GM23338 (cell line): ENCODE data around the gene OLA1. TPM values are rescaled to one million over a fixed set of nuclear protein-coding genes. Genes with fewer than 3 reads are reported as not detected.

ENCODE experiments used
- ATAC-seq: fragments of 200-7000 bp; cut with Tn5 transposase; 3 replicates; pipeline ENCODE4 v1.9.1; 2020
- DNase-seq: peaks from one replicate; pipeline ENCODE4 v3.0.0-alpha.2; 2015; ENCODE audit warnings: low spot score
- H2AFZ ChIP-seq: fragments of 200-600 bp; sonication (generic); 2 replicates; pipeline ENCODE4 v1.8.0; 2016; ENCODE audit warnings: antibody characterized with exemption, mild to moderate bottlenecking, moderate library complexity
- H3F3A ChIP-seq: fragments of 200-600 bp; sonication (generic); replicated peaks from 2 replicates; pipeline ENCODE4 v1.8.0; 2017; ENCODE audit warnings: antibody characterized with exemption, mixed run types, low read depth
- H3K27ac ChIP-seq: fragments of 200-600 bp; sonication (generic); 2 replicates; pipeline ENCODE4 v1.6.1; 2016; ENCODE audit warnings: low read depth
- H3K27me3 ChIP-seq: fragments of 200-600 bp; sonication (generic); 2 replicates; pipeline ENCODE4 v1.8.0; 2016; ENCODE audit warnings: mild to moderate bottlenecking, mixed run types, moderate library complexity; ENCODE audit not compliant: insufficient read depth
- H3K36me3 ChIP-seq: fragments of 200-600 bp; sonication (generic); 2 replicates; pipeline ENCODE4 v1.8.0; 2016; ENCODE audit warnings: mild to moderate bottlenecking; ENCODE audit not compliant: insufficient read depth
- H3K4me1 ChIP-seq: fragments of 200-600 bp; sonication (generic); 2 replicates; pipeline ENCODE4 v1.8.0; 2016; ENCODE audit warnings: mild to moderate bottlenecking, moderate library complexity; ENCODE audit not compliant: insufficient read depth
- H3K4me2 ChIP-seq: fragments of 200-600 bp; sonication (generic); 2 replicates; pipeline ENCODE4 v1.7.1; 2017; ENCODE audit warnings: mixed run types
- H3K4me3 ChIP-seq: fragments of 200-600 bp; sonication (generic); 2 replicates; pipeline ENCODE4 v1.6.1; 2016; ENCODE audit warnings: mixed run types
- H3K79me2 ChIP-seq: fragments of 200-600 bp; sonication (generic); replicated peaks from 2 replicates; pipeline ENCODE4 v1.8.0; 2017; ENCODE audit warnings: mild to moderate bottlenecking; ENCODE audit not compliant: insufficient read depth
- H3K9me2 ChIP-seq: fragments of 200-600 bp; sonication (generic); 2 replicates; pipeline ENCODE4 v1.8.0; 2017; ENCODE audit not compliant: insufficient read depth
- H4K20me1 ChIP-seq: fragments of 200-600 bp; sonication (generic); replicated peaks from 2 replicates; pipeline ENCODE4 v1.8.0; 2017; ENCODE audit warnings: mild to moderate bottlenecking; ENCODE audit not compliant: insufficient read depth
- H3K27ac Mint-ChIP-seq: 2 replicates; pipeline ENCODE4 v1.8.0; 2020; ENCODE audit warnings: inconsistent platforms, mild to moderate bottlenecking, moderate library complexity, mixed read lengths
- H3K27me3 Mint-ChIP-seq: 3 replicates; pipeline ENCODE4 v1.8.0; 2022; ENCODE audit warnings: low read depth, mild to moderate bottlenecking, moderate library complexity, mixed read lengths, inconsistent platforms; ENCODE audit not compliant: insufficient read depth, poor library complexity
- H3K36me3 Mint-ChIP-seq: 3 replicates; pipeline ENCODE4 v1.8.0; 2021; ENCODE audit warnings: low read depth, mild to moderate bottlenecking, inconsistent platforms, moderate library complexity, mixed read lengths
- H3K4me1 Mint-ChIP-seq: 3 replicates; pipeline ENCODE4 v1.8.0; 2020; ENCODE audit warnings: mild to moderate bottlenecking, inconsistent platforms, mixed read lengths
- H3K4me3 Mint-ChIP-seq: 3 replicates; pipeline ENCODE4 v1.8.0; 2021; ENCODE audit warnings: moderate library complexity, mild to moderate bottlenecking, inconsistent platforms, mixed read lengths
- H3K9me3 Mint-ChIP-seq: 3 replicates; pipeline ENCODE4 v1.8.0; 2020; ENCODE audit warnings: moderate library complexity, mild to moderate bottlenecking, inconsistent platforms, mixed read lengths
- CREB1 ChIP-seq: fragments of 250-450 bp; sonication (Bioruptor Pico); IDR thresholded peaks from 2 replicates; pipeline ENCODE4 v1.5.0; 2020; ENCODE audit warnings: low read depth, mild to moderate bottlenecking, moderate library complexity
- CTCF ChIP-seq, 2 experiments: fragments of 200-600 bp in 1 of 2; sonication (generic) in 1 of 2; conservative IDR thresholded peaks; 2 replicates each; pipeline versions ENCODE4 v1.5.1 to v1.6.1; 2016 to 2017; ENCODE audit warnings: antibody characterized with exemption in 2 of 2, low read depth in 2 of 2, mild to moderate bottlenecking in 2 of 2, moderate library complexity in 1 of 2
- ETS1 ChIP-seq: IDR thresholded peaks from 2 replicates; pipeline ENCODE4 v1.6.1; 2016; ENCODE audit warnings: antibody characterized with exemption
- EZH2 ChIP-seq: fragments of 200-600 bp; sonication (generic); IDR thresholded peaks from one replicate; pipeline ENCODE4 v1.8.0; 2017; ENCODE audit warnings: antibody characterized with exemption, mild to moderate bottlenecking, low read depth; ENCODE audit not compliant: unreplicated experiment
- EZH2phosphoT487 ChIP-seq: fragments of 200-600 bp; sonication (generic); IDR thresholded peaks from one replicate; pipeline ENCODE4 v1.8.1; 2018; ENCODE audit warnings: antibody characterized with exemption; ENCODE audit not compliant: unreplicated experiment
- JUNB ChIP-seq: IDR thresholded peaks from one replicate; pipeline ENCODE4 v1.6.1; 2016; ENCODE audit warnings: antibody characterized with exemption; ENCODE audit not compliant: unreplicated experiment
- NANOG ChIP-seq: IDR thresholded peaks from 2 replicates; pipeline ENCODE4 v1.6.1; 2016; ENCODE audit warnings: antibody characterized with exemption, borderline replicate concordance
- POLR2AphosphoS5 ChIP-seq: IDR thresholded peaks from 2 replicates; pipeline ENCODE4 v1.6.1; 2016; ENCODE audit warnings: antibody characterized with exemption, low read depth
- REST ChIP-seq: IDR thresholded peaks from one replicate; pipeline ENCODE4 v1.6.1; 2018; ENCODE audit warnings: antibody characterized with exemption; ENCODE audit not compliant: unreplicated experiment
- STAT1 ChIP-seq: IDR thresholded peaks from one replicate; pipeline ENCODE4 v1.6.1; 2016; ENCODE audit warnings: antibody characterized with exemption; ENCODE audit not compliant: unreplicated experiment
- ZNF114 ChIP-seq: fragments of 250-450 bp; sonication (Bioruptor Pico); IDR thresholded peaks from 2 replicates; pipeline ENCODE4 v1.5.0; 2020; ENCODE audit warnings: mild to moderate bottlenecking, moderate library complexity
- ZNF331 ChIP-seq: fragments of 250-450 bp; sonication (Bioruptor Pico); IDR thresholded peaks from 2 replicates; pipeline ENCODE4 v1.5.0; 2020; ENCODE audit warnings: low read depth, mild to moderate bottlenecking, moderate library complexity
- ZNF462 ChIP-seq: fragments of 250-450 bp; sonication (Bioruptor Pico); IDR thresholded peaks from 2 replicates; pipeline ENCODE4 v1.5.0; 2020; ENCODE audit warnings: mild to moderate bottlenecking, moderate library complexity
- polyA plus RNA-seq: library from polyadenylated mRNA; unstranded; fragments of >200 nt; fragmentation: Nextera tagmentation; extraction: Ambion mirVana; gene quantifications from 2 replicates; pipeline ENCODE4 v1.2.1, GENCODE V29; 2016
- total RNA-seq: library from RNA; depleted of rRNA; stranded (reverse); fragments of >200 nt; shearing (Covaris generic); gene quantifications from 2 replicates; pipeline ENCODE4 v1.2.3, GENCODE V29; 2014

The OLA1 gene
- total and polyA plus RNA-seq, 2 experiments from 2014 or later, result 104 to 242 TPM

GRCh38 chr2:174074831-174075230 is 173.5 kb downstream of the OLA1 start:
- H4K20me1 ChIP-seq, result no peaks in the 10 kb centered on the region
- H3K79me2 ChIP-seq, result no peaks in the 10 kb centered on the region
- no peak overlapping the region for H3K4me2 ChIP-seq
- Mint-ChIP-seq H3K4me3 (no peak overlapping the region), H3K36me3 (peaks cover 6% of the 10 kb centered on the region; the same call in 1 of the 3 replicates), H3K4me1 (peaks cover 28% of the 10 kb centered on the region), H3K9me3 (no peaks in the 10 kb centered on the region), H3K27me3 (no peaks in the 10 kb centered on the region), H3K27ac (no peak overlapping the region)
- ATAC-seq (no peak), DNase-seq (no peak)
- peaks cover 15% of the 10 kb centered on the region for H3K4me1 ChIP-seq
- H3K36me3 ChIP-seq, result no peaks in the 10 kb centered on the region
- no peaks in the 10 kb centered on the region for H3F3A ChIP-seq
- TF ChIP-seq ZNF331 (CRISPR knock-in tag) (no peak), ETS1 (no peak), EZH2phosphoT487 (no peak), CTCF (conservative IDR thresholded peaks at IDR 0.05; ENCODE audit: low read depth in 2 of 2) (no peak), REST (no peak), JUNB (no peak), CREB1 (CRISPR knock-in tag) (no peak), ZNF462 (CRISPR knock-in tag) (no peak), STAT1 (no peak), EZH2 (no peak), ZNF114 (CRISPR knock-in tag) (no peak), NANOG (no peak), POLR2AphosphoS5 (no peak)
- no peak overlapping the region for H3K27ac ChIP-seq
- no peaks in the 10 kb centered on the region for H3K27me3 ChIP-seq
- H2AFZ ChIP-seq, result no peak overlapping the region
- H3K9me2 ChIP-seq, result no peaks in the 10 kb centered on the region
- no peak overlapping the region for H3K4me3 ChIP-seq
